Raji (cell line): ENCODE results near the gene RILPL2.

Experiments
- POLR2A ChIP-seq: IDR thresholded peaks from 2 replicates; pipeline ENCODE4 v1.6.1; 2011; ENCODE audit warnings: low read depth, low read length, control low read depth; ENCODE audit not compliant: insufficient read depth

The RILPL2 gene

GRCh38 chr12:123404581-123404980 is 31.9 kb downstream of the RILPL2 start:
- TF ChIP-seq POLR2A: no peak

DNA sequence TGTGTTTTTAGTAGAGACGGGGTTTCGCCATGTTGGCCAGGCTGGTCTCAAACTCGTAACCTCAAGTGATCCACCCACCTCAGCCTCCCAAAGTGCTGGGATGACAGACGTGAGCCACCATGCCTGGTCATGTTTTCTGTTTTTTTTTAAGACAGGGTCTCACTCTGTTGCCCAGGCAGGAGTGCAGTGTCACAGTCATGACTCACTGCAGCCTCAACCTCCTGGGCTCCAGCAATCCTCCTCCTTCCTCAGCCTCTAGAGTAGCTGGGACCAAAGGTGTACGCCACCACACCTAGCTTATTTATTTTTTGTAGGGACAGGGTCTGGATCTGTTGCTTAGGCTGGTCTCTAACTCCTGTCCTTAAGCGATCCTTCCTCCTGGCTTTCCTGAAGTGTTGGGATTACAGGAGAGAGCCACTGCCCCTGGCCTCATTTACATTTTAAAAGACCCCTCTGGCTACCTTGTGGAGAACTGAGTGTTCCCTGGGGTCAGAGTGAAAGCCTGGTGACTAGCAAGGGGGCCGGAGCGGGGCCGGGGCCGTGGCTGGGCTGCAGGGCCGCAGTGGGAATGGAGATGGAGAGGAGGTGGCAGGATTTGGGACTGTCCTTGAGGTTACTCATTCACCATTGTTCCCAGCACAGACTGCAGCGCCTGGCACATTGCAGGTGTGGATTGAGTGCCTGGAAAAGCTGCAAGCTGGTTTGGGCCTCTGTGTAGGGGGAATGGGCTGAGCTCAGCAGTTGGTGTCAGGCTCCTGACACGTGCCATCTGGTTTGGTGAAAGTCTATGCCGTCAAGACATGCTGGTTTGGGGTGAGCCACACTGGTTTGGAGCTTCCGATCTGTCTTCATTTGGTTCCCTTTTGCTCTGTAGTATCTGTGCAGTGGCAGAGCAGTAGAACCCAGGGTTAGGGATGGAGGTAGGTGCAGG is 34.5 kb downstream of the RILPL2 start:
- no peak for TF ChIP-seq POLR2A

DNA sequence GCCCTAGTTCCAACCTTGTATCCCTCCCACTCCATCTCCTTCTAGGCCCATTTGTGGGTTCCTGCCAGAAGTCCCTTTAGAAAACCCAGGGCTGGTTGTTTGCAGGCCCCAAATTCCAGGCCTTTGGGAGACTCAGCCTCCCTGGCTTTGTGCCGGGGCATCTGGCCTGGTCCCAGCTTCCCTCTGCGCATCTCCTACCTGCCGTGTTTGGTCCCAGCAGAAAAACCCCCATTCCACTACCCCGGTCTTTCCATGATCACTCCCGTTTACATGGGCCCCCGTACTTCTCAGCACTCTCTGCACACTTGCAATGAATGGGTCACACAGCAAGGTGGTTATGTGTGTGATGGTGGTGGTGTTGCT is 37.2 kb downstream of the RILPL2 start:
- TF ChIP-seq POLR2A: no peak

GRCh38 chr12:123398550-123399254 is 37.8 kb downstream of the RILPL2 start:
- TF ChIP-seq POLR2A: no peak

- no peak for TF ChIP-seq POLR2A
Observed at GRCh38 chr12:123398177-123398549, 38.3 kb downstream of the RILPL2 start.

DNA sequence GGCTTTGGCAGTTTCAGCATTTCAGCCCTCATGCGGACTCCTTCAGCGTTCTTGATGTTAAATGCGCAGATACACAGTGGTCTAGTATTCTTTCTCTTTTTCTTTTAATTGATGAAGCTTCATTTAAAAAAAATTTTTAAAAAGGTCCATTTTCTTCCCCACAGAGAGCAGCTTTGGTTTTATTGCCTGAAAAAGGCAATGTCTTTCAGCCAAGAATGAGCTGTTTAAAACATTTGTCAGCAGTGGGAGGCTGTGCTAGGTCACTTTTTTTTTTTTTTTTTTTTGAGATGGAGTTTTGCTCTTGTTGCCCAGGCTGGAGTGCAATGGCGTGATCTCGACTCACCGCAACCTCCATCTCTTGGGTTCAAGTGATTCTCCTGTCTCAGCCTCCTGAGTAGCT is 39.1 kb downstream of the RILPL2 start:
- TF ChIP-seq POLR2A: no peak

DNA sequence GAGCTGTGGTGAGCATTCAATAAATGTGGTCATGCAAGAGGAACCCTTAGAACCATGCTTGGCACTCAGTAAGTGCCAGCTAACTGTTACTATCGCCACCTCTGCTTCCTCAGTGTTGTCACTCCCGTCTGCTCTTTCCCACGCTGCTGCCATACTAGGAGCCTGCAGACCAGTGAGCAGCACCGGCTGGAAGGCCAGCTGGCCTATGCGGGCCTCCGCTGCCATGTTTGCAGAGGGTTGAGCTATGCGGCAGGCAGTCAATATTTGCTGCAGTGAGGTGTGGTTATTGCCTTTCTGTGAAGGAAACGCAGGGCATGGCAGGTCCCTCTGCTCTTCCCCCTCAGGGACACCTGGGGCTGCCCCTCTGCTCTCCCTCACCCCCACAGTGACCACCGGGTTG is 39.5 kb downstream of the RILPL2 start:
- TF ChIP-seq POLR2A: no peak

- TF ChIP-seq POLR2A: no peak
Observed at GRCh38 chr12:123396543-123396942, 39.9 kb downstream of the RILPL2 start.

- TF ChIP-seq POLR2A: no peak
Observed at GRCh38 chr12:123395236-123395635, 41.2 kb downstream of the RILPL2 start.

- no peak for TF ChIP-seq POLR2A
Observed at GRCh38 chr12:123393747-123394146, 42.7 kb downstream of the RILPL2 start.

DNA sequence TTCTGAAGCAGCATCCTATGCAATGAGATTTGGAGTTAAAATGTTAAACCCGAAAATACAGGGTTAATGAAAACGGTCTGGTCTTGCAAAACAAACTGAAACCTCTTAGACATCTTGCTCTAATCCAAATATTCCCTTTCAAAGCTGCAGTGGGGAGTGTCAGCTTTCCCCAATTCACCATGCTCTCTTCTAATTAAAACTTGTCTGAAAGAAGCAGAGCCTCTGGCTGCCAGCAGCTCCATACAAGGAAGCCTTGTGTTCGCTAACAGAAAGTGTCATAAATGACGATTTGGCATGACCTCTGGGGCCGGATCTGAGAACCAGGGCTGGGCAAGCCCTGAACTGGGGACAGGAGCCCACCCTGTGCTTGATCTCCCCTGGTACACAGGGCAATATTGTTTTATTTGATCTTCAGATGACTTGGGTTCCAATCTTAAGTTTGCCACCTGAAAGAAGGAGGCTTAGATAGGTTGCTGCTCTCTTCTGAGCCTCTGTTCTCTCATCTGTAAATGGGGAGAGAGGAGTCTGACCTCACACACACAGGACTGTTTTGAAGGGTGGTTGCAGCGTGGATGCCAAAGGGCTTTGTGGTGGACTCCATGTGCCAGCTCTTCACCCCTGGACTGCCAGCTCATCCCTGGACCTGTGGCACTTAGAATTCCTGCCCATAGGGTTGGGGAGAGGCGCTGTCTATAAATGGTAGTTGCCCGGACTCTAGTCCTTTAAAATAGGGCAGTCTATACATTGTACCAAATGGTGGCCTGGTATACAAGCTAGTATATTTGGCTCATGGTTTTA is 44.7 kb downstream of the RILPL2 start:
- TF ChIP-seq POLR2A: no peak

- no peak for TF ChIP-seq POLR2A
Observed at GRCh38 chr12:123390498-123391426, 45.7 kb downstream of the RILPL2 start.

GRCh38 chr12:123389560-123390351 is 46.7 kb downstream of the RILPL2 start:
- TF ChIP-seq POLR2A: no peak

DNA sequence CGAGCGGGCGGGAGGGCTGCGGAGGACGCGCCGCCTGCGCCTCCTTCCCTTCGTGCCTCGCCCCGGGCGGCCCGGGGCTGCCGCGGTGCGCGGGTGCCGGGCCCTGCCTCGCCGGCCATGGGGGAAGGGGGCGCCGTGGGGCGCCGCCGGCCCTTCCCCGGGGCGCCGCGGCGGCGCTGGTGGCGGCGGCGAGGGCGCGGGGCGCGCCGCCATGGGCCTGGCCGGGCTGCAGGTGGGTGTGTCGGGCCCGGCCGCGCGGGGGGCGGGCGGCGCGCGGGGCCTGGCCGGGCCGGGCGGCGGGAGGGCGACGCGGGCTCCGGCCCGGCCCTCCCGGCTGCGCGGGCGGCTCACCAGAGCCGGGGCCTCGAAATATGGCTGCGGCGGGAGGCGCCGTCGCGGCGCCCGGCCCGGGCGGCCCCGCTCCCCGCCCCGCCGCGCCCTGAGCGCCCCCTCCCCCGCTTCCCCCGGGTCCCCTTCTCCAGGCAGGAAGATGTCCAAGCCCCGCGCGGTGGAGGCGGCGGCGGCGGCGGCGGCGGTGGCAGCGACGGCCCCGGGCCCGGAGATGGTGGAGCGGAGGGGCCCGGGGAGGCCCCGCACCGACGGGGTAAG is 47.4 kb downstream of the RILPL2 start:
- TF ChIP-seq POLR2A: peak; percentile 18
